Measurements from ENCODE around the gene EPS8L2.

Gene EPS8L2

DNA sequence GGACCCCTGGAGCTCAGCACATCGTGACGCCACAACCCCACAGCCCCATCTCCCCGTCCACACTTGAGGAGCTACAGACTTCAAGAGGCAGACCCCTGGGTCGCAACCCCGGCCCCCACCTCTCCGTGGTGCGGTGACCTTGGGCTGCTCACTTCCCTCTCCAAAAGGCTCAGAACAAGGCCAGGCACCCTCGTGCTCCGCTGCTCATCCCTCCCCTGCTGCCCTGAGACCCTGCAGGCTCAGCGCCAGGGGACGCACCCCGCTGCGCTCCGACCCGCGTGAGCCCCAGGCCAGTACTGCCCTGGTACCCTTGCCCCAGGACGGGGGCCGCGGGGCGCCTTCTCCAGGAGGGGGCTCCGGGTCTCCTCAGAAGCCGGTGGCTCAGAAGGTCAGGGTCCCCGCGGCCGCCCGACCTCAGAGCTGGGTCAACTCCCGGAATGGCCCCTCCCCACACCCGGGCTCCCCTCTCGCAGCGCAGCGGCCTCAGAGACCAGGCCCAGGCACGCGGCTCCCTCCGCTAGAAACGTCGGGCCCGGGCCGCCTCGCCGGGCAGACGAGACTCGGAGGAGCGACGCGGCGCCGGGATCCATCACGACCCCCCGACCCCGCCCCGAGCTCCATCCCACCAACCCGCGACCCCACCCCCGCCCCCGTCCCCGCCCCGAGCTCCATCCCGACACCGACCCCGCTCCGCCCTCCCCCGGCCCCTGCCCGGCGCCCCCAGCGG lies 70.7 kb downstream of the EPS8L2 start:
- no peak for DNase-seq (ENCODE audit: low read depth in 2 of 2)

Measured in stimulated activated CD8-positive, alpha-beta memory T cell treated with anti-CD3 and anti-CD28 coated beads, Interleukin-7, amount 100 ng/mL, for 1 hour (primary cell).